Activated B cell treated with CpG ODN at 0.5 μM for 24 hours (primary cell): ENCODE data around the gene PPIF. TPM values are rescaled to one million over a fixed set of nuclear protein-coding genes. Genes with fewer than 3 reads are reported as not detected.
A peak's percentile ranks its signal among the peaks of the same experiment; 100 is the strongest.

Experiments
- ATAC-seq: fragments of 200-7000 bp; cut with Tn5 transposase; one replicate; pipeline ENCODE4 v1.10.0; 2021; ENCODE audit warnings: low read depth, mild to moderate bottlenecking, moderate library complexity
- CTCF ChIA-PET: fragments of 350-600 bp; sonication (Branson Sonifier 250); formaldehyde crosslinking; loops from one replicate; lab custom pipeline; 2021; ENCODE audit warnings: antibody characterized with exemption; lab: Charles Lee
- POLR2A ChIA-PET: fragments of 350-600 bp; sonication (Branson Sonifier 250); formaldehyde crosslinking; loops from one replicate; lab custom pipeline; 2021; ENCODE audit warnings: antibody characterized with exemption; lab: Charles Lee
- DNase-seq: peaks from one replicate; pipeline ENCODE4 v3.0.0; 2022
- H3K27ac Mint-ChIP-seq: one replicate; pipeline ENCODE4 v1.8.0; 2020; ENCODE audit warnings: mixed read lengths
- H3K27me3 Mint-ChIP-seq: one replicate; pipeline ENCODE4 v1.8.0; 2021; ENCODE audit warnings: mixed read lengths
- H3K36me3 Mint-ChIP-seq: one replicate; pipeline ENCODE4 v1.8.0; 2021; ENCODE audit warnings: low read depth, mixed read lengths
- H3K4me1 Mint-ChIP-seq: one replicate; pipeline ENCODE4 v1.8.0; 2021; ENCODE audit warnings: mixed read lengths
- H3K4me3 Mint-ChIP-seq: one replicate; pipeline ENCODE4 v1.8.0; 2020; ENCODE audit warnings: mild to moderate bottlenecking, mixed read lengths
- H3K9me3 Mint-ChIP-seq: one replicate; pipeline ENCODE4 v1.8.0; 2020; ENCODE audit warnings: mixed read lengths
- intact Hi-C: fragments of 100-400 bp; cut with micrococcal nuclease; formaldehyde crosslinking; loops from one replicate; pipeline ENCODE4 v1.15.1; 2024
- total RNA-seq: library from RNA; stranded (reverse); gene quantifications from 2 replicates; pipeline ENCODE4 v1.2.3, GENCODE V29; 2022
- TF ChIP-seq, protein P1 (sequence below): fragments of 200-600 bp; IDR thresholded peaks from one replicate; pipeline ENCODE4 v1.8.0; 2022; ENCODE audit warnings: antibody characterized with exemption, mild to moderate bottlenecking

PPIF gene
- total RNA-seq, 1 donor from 2014 or later, result 72.5 TPM

- intact Hi-C loops, result no loop called here
- H3K36me3 Mint-ChIP-seq, result no peaks in the 10 kb centered on the region
- H3K4me1 Mint-ChIP-seq, result peaks cover 17% of the 10 kb centered on the region
- DNase-seq, result peak; percentile 12
- peak; percentile 14 for ATAC-seq
- ChIA-PET CTCF (interaction anchor here (1.0 kb wide), 1 partner anchor 16 kb away, joined by 3 read pairs; no protein-coding TSS in a partner anchor), POLR2A (no interaction called here)
- TF ChIP-seq, protein P1, sequence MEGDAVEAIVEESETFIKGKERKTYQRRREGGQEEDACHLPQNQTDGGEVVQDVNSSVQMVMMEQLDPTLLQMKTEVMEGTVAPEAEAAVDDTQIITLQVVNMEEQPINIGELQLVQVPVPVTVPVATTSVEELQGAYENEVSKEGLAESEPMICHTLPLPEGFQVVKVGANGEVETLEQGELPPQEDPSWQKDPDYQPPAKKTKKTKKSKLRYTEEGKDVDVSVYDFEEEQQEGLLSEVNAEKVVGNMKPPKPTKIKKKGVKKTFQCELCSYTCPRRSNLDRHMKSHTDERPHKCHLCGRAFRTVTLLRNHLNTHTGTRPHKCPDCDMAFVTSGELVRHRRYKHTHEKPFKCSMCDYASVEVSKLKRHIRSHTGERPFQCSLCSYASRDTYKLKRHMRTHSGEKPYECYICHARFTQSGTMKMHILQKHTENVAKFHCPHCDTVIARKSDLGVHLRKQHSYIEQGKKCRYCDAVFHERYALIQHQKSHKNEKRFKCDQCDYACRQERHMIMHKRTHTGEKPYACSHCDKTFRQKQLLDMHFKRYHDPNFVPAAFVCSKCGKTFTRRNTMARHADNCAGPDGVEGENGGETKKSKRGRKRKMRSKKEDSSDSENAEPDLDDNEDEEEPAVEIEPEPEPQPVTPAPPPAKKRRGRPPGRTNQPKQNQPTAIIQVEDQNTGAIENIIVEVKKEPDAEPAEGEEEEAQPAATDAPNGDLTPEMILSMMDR, result no peak
- H3K4me3 Mint-ChIP-seq, result no peak overlapping the region
- no peaks in the 10 kb centered on the region for H3K9me3 Mint-ChIP-seq
- H3K27me3 Mint-ChIP-seq, result no peaks in the 10 kb centered on the region
- H3K27ac Mint-ChIP-seq, result no peak overlapping the region
Measured at GRCh38 chr10:79390551-79391229, 43.4 kb downstream of the PPIF start.

DNA sequence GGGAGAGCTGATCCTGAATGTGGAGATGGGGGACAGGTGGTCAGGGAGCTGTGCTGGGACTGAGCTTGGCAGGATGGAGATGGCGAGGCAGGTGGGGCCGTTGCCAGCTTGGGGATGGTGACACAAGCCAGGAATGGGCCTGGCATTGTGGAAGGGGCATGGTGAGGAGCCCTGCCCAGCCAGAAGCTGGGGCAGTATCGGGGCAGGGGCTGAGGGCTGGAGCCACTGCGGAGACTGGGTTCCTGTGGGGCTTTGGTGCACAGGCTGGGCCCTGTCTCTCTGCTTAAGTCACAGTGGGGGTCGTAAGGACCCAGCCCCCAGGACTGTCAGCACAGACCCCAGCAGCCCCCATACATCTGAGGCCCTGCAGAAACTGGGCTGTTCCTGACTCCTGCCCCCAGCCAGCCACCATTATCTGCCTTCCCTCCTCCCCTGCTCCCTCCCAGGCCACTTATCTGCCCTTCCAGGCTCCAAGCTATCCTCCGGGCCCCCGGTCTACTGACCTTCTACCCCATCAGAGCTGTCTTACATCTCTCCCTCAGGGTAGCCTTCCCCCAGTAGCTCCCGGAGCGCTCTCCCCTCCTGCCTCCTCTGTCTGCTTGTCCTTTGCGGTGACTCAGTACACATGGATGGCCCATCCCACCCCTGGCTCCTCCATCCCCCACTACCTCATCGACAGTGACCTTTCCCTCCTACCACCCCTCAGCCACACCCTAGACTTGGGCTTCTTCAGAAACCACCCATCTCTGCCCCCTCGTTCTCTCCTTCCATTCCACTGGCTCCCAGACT, 44.2 kb downstream of the PPIF start:
- CTCF ChIA-PET, result interaction anchor here (1.0 to 1.1 kb wide), 2 partner anchors 17 kb away, joined by 3 to 5 read pairs; no protein-coding TSS in a partner anchor
- peak; percentile 7 for DNase-seq
- Mint-ChIP-seq H3K36me3 (no peaks in the 10 kb centered on the region), H3K4me1 (peaks cover 17% of the 10 kb centered on the region), H3K4me3 (no peak overlapping the region), H3K9me3 (peaks cover 2% of the 10 kb centered on the region), H3K27me3 (no peaks in the 10 kb centered on the region), H3K27ac (no peak overlapping the region)
- intact Hi-C loops, result no loop called here
- TF ChIP-seq, protein P1, result no peak
- no peak for ATAC-seq
- POLR2A ChIA-PET, result interaction anchor here (0.6 kb wide), 1 partner anchor 73 kb away, joined by 3 read pairs; no protein-coding TSS in a partner anchor

- DNase-seq, result peak; percentile 3
- no peak for ATAC-seq
- Mint-ChIP-seq H3K4me3 (no peak overlapping the region), H3K4me1 (peaks cover 17% of the 10 kb centered on the region), H3K9me3 (peaks cover 2% of the 10 kb centered on the region), H3K27ac (no peak overlapping the region), H3K27me3 (no peaks in the 10 kb centered on the region), H3K36me3 (no peaks in the 10 kb centered on the region)
- POLR2A ChIA-PET, result interaction anchor here (0.6 kb wide), 1 partner anchor 74 kb away, joined by 3 read pairs; no protein-coding TSS in a partner anchor
- TF ChIP-seq, protein P1, result no peak
- intact Hi-C loops, result no loop called here
- CTCF ChIA-PET, result interaction anchor here (1.1 kb wide), 1 partner anchor 17 kb away, joined by 5 read pairs; no protein-coding TSS in a partner anchor
Measured at GRCh38 chr10:79392020-79392398, 44.7 kb downstream of the PPIF start.

DNA sequence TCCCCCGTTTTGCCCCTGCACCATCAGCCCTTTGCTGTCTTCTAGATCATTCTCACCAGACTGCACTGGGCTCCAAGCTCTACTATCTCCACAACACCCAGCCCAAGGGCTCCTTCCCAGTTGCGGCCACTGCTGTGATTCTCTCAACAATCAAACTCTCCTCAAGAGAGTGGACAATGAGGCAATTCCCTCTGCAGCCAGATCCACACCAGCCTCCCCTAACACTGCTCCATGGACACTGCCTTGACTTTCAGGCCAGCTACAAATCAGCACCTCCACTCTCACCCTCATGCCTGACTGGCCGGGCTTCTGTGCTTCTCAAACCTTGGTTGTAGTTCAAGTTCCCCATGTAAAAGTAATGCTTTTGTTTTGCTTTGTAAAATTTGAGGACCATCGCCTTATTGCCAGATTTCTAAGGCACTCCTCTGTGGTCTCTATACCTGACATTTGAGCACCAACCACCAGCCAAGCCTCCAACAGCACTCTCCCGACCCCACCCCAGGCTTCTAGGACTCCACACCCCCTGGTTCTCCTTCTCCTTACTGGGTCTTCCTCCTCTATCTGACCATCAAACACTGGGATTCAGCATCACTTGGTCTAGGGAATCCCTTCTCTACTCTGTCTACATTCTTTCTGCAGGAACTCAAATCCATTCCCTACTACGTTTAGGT, 45.4 kb downstream of the PPIF start:
- H3K36me3 Mint-ChIP-seq, result no peaks in the 10 kb centered on the region
- no peak overlapping the region for H3K4me3 Mint-ChIP-seq
- ATAC-seq (no peak), DNase-seq (no peak)
- intact Hi-C loops, result no loop called here
- TF ChIP-seq, protein P1, result no peak
- POLR2A ChIA-PET, result no interaction called here
- CTCF ChIA-PET, result interaction anchor here (1.1 kb wide), 1 partner anchor 18 kb away, joined by 5 read pairs; no protein-coding TSS in a partner anchor
- peaks cover 2% of the 10 kb centered on the region for H3K9me3 Mint-ChIP-seq
- H3K4me1 Mint-ChIP-seq, result peaks cover 17% of the 10 kb centered on the region
- H3K27me3 Mint-ChIP-seq, result no peaks in the 10 kb centered on the region
- no peak overlapping the region for H3K27ac Mint-ChIP-seq
